GM23338 (cell line): ENCODE data around the gene GNLY.

Experiments used
- CREB1 ChIP-seq: fragments of 250-450 bp; sonication (Bioruptor Pico); IDR thresholded peaks from 2 replicates; pipeline ENCODE4 v1.5.0; 2020; ENCODE audit warnings: low read depth, mild to moderate bottlenecking, moderate library complexity
- EZH2 ChIP-seq: fragments of 200-600 bp; sonication (generic); IDR thresholded peaks from one replicate; pipeline ENCODE4 v1.8.0; 2017; ENCODE audit warnings: antibody characterized with exemption, mild to moderate bottlenecking, low read depth; ENCODE audit not compliant: unreplicated experiment
- ZNF114 ChIP-seq: fragments of 250-450 bp; sonication (Bioruptor Pico); IDR thresholded peaks from 2 replicates; pipeline ENCODE4 v1.5.0; 2020; ENCODE audit warnings: mild to moderate bottlenecking, moderate library complexity
- TF ChIP-seq, protein P1 (sequence below), 2 experiments: fragments of 200-600 bp in 1 of 2; sonication (generic) in 1 of 2; conservative IDR thresholded peaks; 2 replicates each; pipeline versions ENCODE4 v1.5.1 to v1.6.1; 2016 to 2017; ENCODE audit warnings: antibody characterized with exemption in 2 of 2, low read depth in 2 of 2, mild to moderate bottlenecking in 2 of 2, moderate library complexity in 1 of 2
- TF ChIP-seq, protein P2 (sequence below): IDR thresholded peaks from one replicate; pipeline ENCODE4 v1.6.1; 2018; ENCODE audit warnings: antibody characterized with exemption; ENCODE audit not compliant: unreplicated experiment

DNA sequence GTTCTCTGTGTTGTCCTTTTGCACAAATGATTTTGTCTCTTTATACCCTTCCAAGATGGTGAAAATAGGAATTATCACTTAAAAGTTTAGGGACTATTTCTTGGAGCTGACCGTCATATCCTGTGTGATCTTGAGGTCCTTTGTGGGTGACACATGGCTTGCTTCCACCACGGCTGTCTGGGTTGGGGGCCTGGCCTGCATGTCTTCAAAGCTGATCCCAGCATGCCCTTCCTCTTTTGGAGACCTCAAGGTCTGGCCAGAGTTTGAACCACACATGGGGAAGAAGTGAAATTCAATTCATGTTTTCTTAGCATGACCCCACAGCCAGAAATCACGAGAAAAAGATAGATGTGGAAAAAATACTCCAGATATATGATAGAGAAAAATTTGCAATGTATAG lies 40.2 kb upstream of the GNLY start:
- TF ChIP-seq, protein P1, sequence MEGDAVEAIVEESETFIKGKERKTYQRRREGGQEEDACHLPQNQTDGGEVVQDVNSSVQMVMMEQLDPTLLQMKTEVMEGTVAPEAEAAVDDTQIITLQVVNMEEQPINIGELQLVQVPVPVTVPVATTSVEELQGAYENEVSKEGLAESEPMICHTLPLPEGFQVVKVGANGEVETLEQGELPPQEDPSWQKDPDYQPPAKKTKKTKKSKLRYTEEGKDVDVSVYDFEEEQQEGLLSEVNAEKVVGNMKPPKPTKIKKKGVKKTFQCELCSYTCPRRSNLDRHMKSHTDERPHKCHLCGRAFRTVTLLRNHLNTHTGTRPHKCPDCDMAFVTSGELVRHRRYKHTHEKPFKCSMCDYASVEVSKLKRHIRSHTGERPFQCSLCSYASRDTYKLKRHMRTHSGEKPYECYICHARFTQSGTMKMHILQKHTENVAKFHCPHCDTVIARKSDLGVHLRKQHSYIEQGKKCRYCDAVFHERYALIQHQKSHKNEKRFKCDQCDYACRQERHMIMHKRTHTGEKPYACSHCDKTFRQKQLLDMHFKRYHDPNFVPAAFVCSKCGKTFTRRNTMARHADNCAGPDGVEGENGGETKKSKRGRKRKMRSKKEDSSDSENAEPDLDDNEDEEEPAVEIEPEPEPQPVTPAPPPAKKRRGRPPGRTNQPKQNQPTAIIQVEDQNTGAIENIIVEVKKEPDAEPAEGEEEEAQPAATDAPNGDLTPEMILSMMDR (conservative IDR thresholded peaks at IDR 0.05; ENCODE audit: low read depth in 2 of 2) = no peak
- TF ChIP-seq ZNF114 (CRISPR knock-in tag) = no peak
- TF ChIP-seq, protein P2, sequence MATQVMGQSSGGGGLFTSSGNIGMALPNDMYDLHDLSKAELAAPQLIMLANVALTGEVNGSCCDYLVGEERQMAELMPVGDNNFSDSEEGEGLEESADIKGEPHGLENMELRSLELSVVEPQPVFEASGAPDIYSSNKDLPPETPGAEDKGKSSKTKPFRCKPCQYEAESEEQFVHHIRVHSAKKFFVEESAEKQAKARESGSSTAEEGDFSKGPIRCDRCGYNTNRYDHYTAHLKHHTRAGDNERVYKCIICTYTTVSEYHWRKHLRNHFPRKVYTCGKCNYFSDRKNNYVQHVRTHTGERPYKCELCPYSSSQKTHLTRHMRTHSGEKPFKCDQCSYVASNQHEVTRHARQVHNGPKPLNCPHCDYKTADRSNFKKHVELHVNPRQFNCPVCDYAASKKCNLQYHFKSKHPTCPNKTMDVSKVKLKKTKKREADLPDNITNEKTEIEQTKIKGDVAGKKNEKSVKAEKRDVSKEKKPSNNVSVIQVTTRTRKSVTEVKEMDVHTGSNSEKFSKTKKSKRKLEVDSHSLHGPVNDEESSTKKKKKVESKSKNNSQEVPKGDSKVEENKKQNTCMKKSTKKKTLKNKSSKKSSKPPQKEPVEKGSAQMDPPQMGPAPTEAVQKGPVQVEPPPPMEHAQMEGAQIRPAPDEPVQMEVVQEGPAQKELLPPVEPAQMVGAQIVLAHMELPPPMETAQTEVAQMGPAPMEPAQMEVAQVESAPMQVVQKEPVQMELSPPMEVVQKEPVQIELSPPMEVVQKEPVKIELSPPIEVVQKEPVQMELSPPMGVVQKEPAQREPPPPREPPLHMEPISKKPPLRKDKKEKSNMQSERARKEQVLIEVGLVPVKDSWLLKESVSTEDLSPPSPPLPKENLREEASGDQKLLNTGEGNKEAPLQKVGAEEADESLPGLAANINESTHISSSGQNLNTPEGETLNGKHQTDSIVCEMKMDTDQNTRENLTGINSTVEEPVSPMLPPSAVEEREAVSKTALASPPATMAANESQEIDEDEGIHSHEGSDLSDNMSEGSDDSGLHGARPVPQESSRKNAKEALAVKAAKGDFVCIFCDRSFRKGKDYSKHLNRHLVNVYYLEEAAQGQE = no peak
- no peak for TF ChIP-seq EZH2
- TF ChIP-seq CREB1 (CRISPR knock-in tag) = no peak
